ENCODE data around the gene ACD. TPM values are rescaled to one million over a fixed set of nuclear protein-coding genes. Genes with fewer than 3 reads are reported as not detected.

ACD gene
- total and polyA plus RNA-seq, 2 of the 8 experiments (the other 6 are each of a cell fraction or from before 2014, with no cell fraction given) = 34.8 to 58.0 TPM

- no peak for TF ChIP-seq CHD7 (IDR thresholded peaks at IDR 0.05; ENCODE audit: insufficient replicate concordance, low read length)
- TF ChIP-seq EP300 (IDR thresholded peaks at IDR 0.05; ENCODE audit: borderline replicate concordance in 1 of 2, low read depth in 2 of 2, low read length in 2 of 2) = no peak
- no peak for TF ChIP-seq RNF2 (IDR thresholded peaks at IDR 0.05; ENCODE audit: borderline replicate concordance, low read depth, low read length, missing control alignments, poor library complexity, severe bottlenecking)
- no peak for TF ChIP-seq ZNF274 (IDR thresholded peaks at IDR 0.05; ENCODE audit: borderline replicate concordance, extremely low read depth, low read length)
- no peak for TF ChIP-seq TEAD4 (IDR thresholded peaks at IDR 0.05; ENCODE audit: low read depth, low read length)
- TF ChIP-seq CBX5 (IDR thresholded peaks at IDR 0.05; ENCODE audit: low read depth, low read length) = no peak
- no peak for TF ChIP-seq SIN3A (conservative IDR thresholded peaks at IDR 0.05 in 1 of 2, IDR thresholded peaks at IDR 0.05 in 1 of 2; ENCODE audit: low read depth in 1 of 2, low read length in 2 of 2)
Measured at GRCh38 chr16:67672739-67673662, 12.9 kb upstream of the ACD start (continued).
